Neural cell (in vitro differentiated cells): ENCODE measurements around the gene FUT1. TPM values are rescaled to one million over a fixed set of nuclear protein-coding genes. Genes with fewer than 3 reads are reported as not detected.

Experiments used
- H2AFZ ChIP-seq: fragments of 200-600, 300-800 bp; sonication (generic), shearing (Covaris generic); 2 replicates; pipeline ENCODE4 v1.6.0; 2014; ENCODE audit warnings: low read depth, mild to moderate bottlenecking, antibody characterized with exemption, low read length, moderate library complexity
- H3F3A ChIP-seq: fragments of 200-600 bp; shearing (Covaris generic); 2 replicates; pipeline ENCODE4 v1.6.1; 2016; ENCODE audit warnings: mild to moderate bottlenecking, moderate library complexity, mixed read lengths, antibody characterized with exemption, low read length; ENCODE audit not compliant: insufficient read depth, poor library complexity, severe bottlenecking
- H3K27ac ChIP-seq: fragments of 200-600, 300-800 bp; sonication (generic), shearing (Covaris generic); 2 replicates; pipeline ENCODE4 v1.5.1; 2014; ENCODE audit warnings: mild to moderate bottlenecking, low read length, moderate library complexity
- H3K27me3 ChIP-seq: fragments of 300-800, 200-600 bp; sonication (generic), shearing (Covaris generic); 2 replicates; pipeline ENCODE4 v1.6.0; 2014; ENCODE audit warnings: mild to moderate bottlenecking, low read depth, low read length, moderate library complexity; ENCODE audit not compliant: insufficient read depth
- H3K36me3 ChIP-seq: fragments of 300-800, 200-600 bp; sonication (generic), shearing (Covaris generic); 2 replicates; pipeline ENCODE4 v1.5.1; 2014; ENCODE audit warnings: mild to moderate bottlenecking, antibody characterized with exemption, low read length, moderate library complexity; ENCODE audit not compliant: insufficient read depth
- H3K4me2 ChIP-seq: fragments of 300-800, 200-600 bp; sonication (generic), shearing (Covaris generic); 2 replicates; pipeline ENCODE4 v1.6.0; 2014; ENCODE audit warnings: mild to moderate bottlenecking, low read length
- H3K4me3 ChIP-seq: fragments of 300-800, 200-600 bp; sonication (generic), shearing (Covaris generic); 2 replicates; pipeline ENCODE4 v1.5.1; 2014; ENCODE audit warnings: mild to moderate bottlenecking, low read length, moderate library complexity
- H3K79me2 ChIP-seq: fragments of 200-600 bp; shearing (Covaris generic); replicated peaks from 2 replicates; pipeline ENCODE4 v1.6.0; 2014; ENCODE audit warnings: mild to moderate bottlenecking, low read length, moderate library complexity; ENCODE audit not compliant: insufficient read depth
- H3K9ac ChIP-seq: fragments of 300-800, 200-600 bp; sonication (generic), shearing (Covaris generic); 2 replicates; pipeline ENCODE4 v1.6.1; 2016; ENCODE audit warnings: mild to moderate bottlenecking, low read length, mixed read lengths
- H3K9me2 ChIP-seq: fragments of 200-600 bp; shearing (Covaris generic); 2 replicates; pipeline ENCODE4 v1.6.1; 2016; ENCODE audit warnings: mild to moderate bottlenecking, low read length, mixed read lengths; ENCODE audit not compliant: insufficient read depth
- H3K9me3 ChIP-seq: fragments of 200-600, 300-800 bp; sonication (generic), shearing (Covaris generic); 2 replicates; pipeline ENCODE4 v1.6.1; 2016; ENCODE audit warnings: mild to moderate bottlenecking, mixed run types, low read length, moderate library complexity, mixed read lengths
- H4K20me1 ChIP-seq: fragments of 200-600 bp; shearing (Covaris generic); 2 replicates; pipeline ENCODE4 v1.6.1; 2016; ENCODE audit warnings: mild to moderate bottlenecking, mixed run types; ENCODE audit not compliant: insufficient read depth
- CTCF ChIP-seq: fragments of 450-650 bp; IDR thresholded peaks from 2 replicates; pipeline ENCODE4 v1.5.1; 2014; ENCODE audit warnings: antibody characterized with exemption, mild to moderate bottlenecking, moderate library complexity; ENCODE audit not compliant: poor library complexity, severe bottlenecking
- EP300 ChIP-seq: fragments of 450-650 bp; conservative IDR thresholded peaks from 2 replicates; pipeline ENCODE4 v1.6.1; 2014; ENCODE audit warnings: antibody characterized with exemption, mild to moderate bottlenecking, moderate library complexity; ENCODE audit not compliant: poor library complexity, severe bottlenecking
- EZH2 ChIP-seq: fragments of 200-600, 300-800 bp; shearing (Covaris generic), sonication (generic); IDR thresholded peaks from 2 replicates; pipeline ENCODE4 v1.6.1; 2014; ENCODE audit warnings: antibody characterized with exemption, low read length, borderline replicate concordance, mild to moderate bottlenecking; ENCODE audit not compliant: insufficient read depth, poor library complexity, severe bottlenecking
- MXI1 ChIP-seq: fragments of 450-650 bp; conservative IDR thresholded peaks from 2 replicates; pipeline ENCODE4 v1.6.1; 2014; ENCODE audit warnings: antibody characterized with exemption, mild to moderate bottlenecking; ENCODE audit not compliant: poor library complexity, severe bottlenecking
- POLR2AphosphoS5 ChIP-seq: IDR thresholded peaks from 2 replicates; pipeline ENCODE4 v1.6.1; 2012
- RAD21 ChIP-seq: fragments of 450-650 bp; conservative IDR thresholded peaks from 2 replicates; pipeline ENCODE4 v1.6.1; 2014; ENCODE audit warnings: antibody characterized with exemption, mild to moderate bottlenecking, moderate library complexity
- REST ChIP-seq: IDR thresholded peaks from 2 replicates; pipeline ENCODE4 v1.6.1; 2012; ENCODE audit warnings: borderline replicate concordance
- SMC3 ChIP-seq: fragments of 450-650 bp; conservative IDR thresholded peaks from 2 replicates; pipeline ENCODE4 v1.6.1; 2014; ENCODE audit warnings: antibody characterized with exemption, mild to moderate bottlenecking, moderate library complexity; ENCODE audit not compliant: poor library complexity
- TAF1 ChIP-seq: IDR thresholded peaks from 2 replicates; pipeline ENCODE4 v1.6.1; 2012; ENCODE audit warnings: low read depth
- polyA plus RNA-seq: library from polyadenylated mRNA; depleted of rRNA; stranded (reverse); fragments of >200 nt; gene quantifications from 2 replicates; pipeline ENCODE4 v1.2.3, GENCODE V29; 2014

The FUT1 gene
- polyA plus RNA-seq, 1 donor from 2014 or later = 0.15 TPM

GRCh38 chr19:48750771-48751504 lies 1.5 kb downstream of the FUT1 start:
- H3K9ac ChIP-seq = no peak overlapping the region

GRCh38 chr19:48750351-48750750 lies 2.1 kb downstream of the FUT1 start:
- H3K36me3 ChIP-seq = no peaks in the 10 kb centered on the region
- H3K9ac ChIP-seq = no peak overlapping the region
- TF ChIP-seq TAF1 = no peak
- H3F3A ChIP-seq = no peaks in the 10 kb centered on the region
- no peak overlapping the region for H3K27ac ChIP-seq
- H3K9me3 ChIP-seq = no peaks in the 10 kb centered on the region
- H3K27me3 ChIP-seq = peaks cover 25% of the 10 kb centered on the region
- no peak overlapping the region for H3K4me2 ChIP-seq
- no peak overlapping the region for H3K4me3 ChIP-seq
- no peak overlapping the region for H2AFZ ChIP-seq
- H3K79me2 ChIP-seq = no peaks in the 10 kb centered on the region
- H3K9me2 ChIP-seq = no peaks in the 10 kb centered on the region
- no peaks in the 10 kb centered on the region for H4K20me1 ChIP-seq

More at GRCh38 chr19:48750771-48751504, 1.5 kb downstream of the FUT1 start:
- no peaks in the 10 kb centered on the region for H3K9me3 ChIP-seq
- H3K36me3 ChIP-seq = no peaks in the 10 kb centered on the region
- no peak overlapping the region for H3K4me3 ChIP-seq
- TF ChIP-seq EP300 (no peak), SMC3 (no peak), TAF1 (no peak), POLR2AphosphoS5 (no peak)
- no peaks in the 10 kb centered on the region for H3K9me2 ChIP-seq
- H3K27me3 ChIP-seq = peaks cover 25% of the 10 kb centered on the region
- H4K20me1 ChIP-seq = no peaks in the 10 kb centered on the region
- H3F3A ChIP-seq = no peaks in the 10 kb centered on the region
- H3K4me2 ChIP-seq = no peak overlapping the region
- H3K79me2 ChIP-seq = no peaks in the 10 kb centered on the region
- no peak overlapping the region for H2AFZ ChIP-seq
- H3K27ac ChIP-seq = no peak overlapping the region

- Histone ChIP-seq H2AFZ (no peak overlapping the region), H3K27ac (no peak overlapping the region), H3F3A (no peaks in the 10 kb centered on the region), H3K9ac (no peak overlapping the region), H3K27me3 (peaks cover 25% of the 10 kb centered on the region), H3K9me2 (no peaks in the 10 kb centered on the region), H4K20me1 (no peaks in the 10 kb centered on the region), H3K4me3 (no peak overlapping the region), H3K4me2 (no peak overlapping the region), H3K36me3 (no peaks in the 10 kb centered on the region), H3K79me2 (no peaks in the 10 kb centered on the region), H3K9me3 (no peaks in the 10 kb centered on the region)
- TF ChIP-seq RAD21 (no peak), CTCF (no peak), SMC3 (no peak), EP300 (no peak), REST (no peak), EZH2 (no peak), TAF1 (no peak), MXI1 (no peak), POLR2AphosphoS5 (no peak)
Observed at GRCh38 chr19:48749571-48750198, 2.8 kb downstream of the FUT1 start.
